Fibroblast of lung (primary cell): ENCODE results near the gene SLCO6A1. TPM values are rescaled to one million over a fixed set of nuclear protein-coding genes. Genes with fewer than 3 reads are reported as not detected.

Experiments used
- DNase-seq, 2 donors: peaks; one replicate each; pipeline versions ENCODE4 v3.0.0 to v3.0.0-alpha.2; 2010; ENCODE audit warnings: low read depth in 2 of 2
- H2AFZ ChIP-seq: 2 replicates; pipeline ENCODE4 v1.5.1; 2012; ENCODE audit warnings: low read length, control low read depth, inconsistent platforms
- H3K27ac ChIP-seq: 2 replicates; pipeline ENCODE4 v1.5.1; 2011; ENCODE audit warnings: low read length, control low read depth; ENCODE audit not compliant: insufficient read depth
- H3K27me3 ChIP-seq: 2 replicates; pipeline ENCODE4 v1.5.1; 2011; ENCODE audit warnings: mild to moderate bottlenecking, low read length; ENCODE audit not compliant: control insufficient read depth, insufficient read depth
- H3K36me3 ChIP-seq: 2 replicates; pipeline ENCODE4 v1.5.1; 2011; ENCODE audit warnings: low read length; ENCODE audit not compliant: control insufficient read depth, insufficient read depth
- H3K4me1 ChIP-seq: 2 replicates; pipeline ENCODE4 v1.5.1; 2011; ENCODE audit warnings: low read length; ENCODE audit not compliant: control insufficient read depth, insufficient read depth; ENCODE audit errors: extremely low read depth
- H3K4me2 ChIP-seq: 2 replicates; pipeline ENCODE4 v1.5.1; 2011; ENCODE audit warnings: low read length, control low read depth; ENCODE audit not compliant: insufficient read depth; ENCODE audit errors: extremely low read depth
- H3K4me3 ChIP-seq, 4 experiments: fragments of 200-600 bp in 1 of 4; sonication (generic) in 1 of 4; replicated peaks in 1 of 4; 2 replicates each; pipeline ENCODE4 v1.5.1; 2011 to 2016; ENCODE audit warnings: low read length in 4 of 4, low read depth in 3 of 4, mild to moderate bottlenecking in 3 of 4, control low read depth in 2 of 4, inconsistent platforms in 1 of 4, mixed read lengths in 1 of 4; ENCODE audit not compliant: insufficient read depth in 1 of 4; ENCODE audit errors: control extremely low read depth in 1 of 4
- H3K79me2 ChIP-seq: 2 replicates; pipeline ENCODE4 v1.5.1; 2012; ENCODE audit warnings: mild to moderate bottlenecking, low read length, inconsistent platforms; ENCODE audit not compliant: control insufficient read depth, insufficient read depth
- H3K9ac ChIP-seq: 2 replicates; pipeline ENCODE4 v1.5.1; 2011; ENCODE audit warnings: mild to moderate bottlenecking, low read length, control low read depth; ENCODE audit not compliant: insufficient read depth
- H3K9me3 ChIP-seq: 2 replicates; pipeline ENCODE4 v1.5.1; 2012; ENCODE audit warnings: low read depth, low read length; ENCODE audit not compliant: control insufficient read depth, insufficient read depth
- H4K20me1 ChIP-seq: 2 replicates; pipeline ENCODE4 v1.5.1; 2011; ENCODE audit warnings: low read length; ENCODE audit not compliant: control insufficient read depth, insufficient read depth; ENCODE audit errors: extremely low read depth
- CTCF ChIP-seq, 2 donors: IDR thresholded peaks in 1 of 2; conservative IDR thresholded peaks in 1 of 2; 1 replicate in 1 of 2; 2 replicates in 1 of 2; pipeline ENCODE4 v1.5.1; 2011 to 2012; ENCODE audit warnings: low read length in 2 of 2, control low read depth in 1 of 2, inconsistent platforms in 1 of 2, low read depth in 1 of 2, mild to moderate bottlenecking in 1 of 2
- EZH2 ChIP-seq: IDR thresholded peaks from 2 replicates; pipeline ENCODE4 v1.5.1; 2012; ENCODE audit warnings: low read length, control low read depth, mild to moderate bottlenecking; ENCODE audit errors: missing control alignments
- polyA plus RNA-seq, 2 donors: library from polyadenylated mRNA; depleted of rRNA in 1 of 2; stranded (reverse) in 1 of 2; unstranded in 1 of 2; fragments of >200 nt; gene quantifications; 2 replicates each; pipeline ENCODE4 v1.2.1, GENCODE V29; 2011 to 2012; ENCODE audit warnings: missing spikeins in 1 of 2
- total RNA-seq: library from RNA; depleted of rRNA; stranded (reverse); fragments of >200 nt; gene quantifications from 2 replicates; pipeline ENCODE4 v1.2.1, GENCODE V29; 2014

The SLCO6A1 gene
- total and polyA plus RNA-seq, 2 donors (not counting 1 experiment from before 2014, with no cell fraction given): not detected

- no peaks in the 10 kb centered on the region for H3K27me3 ChIP-seq
- H4K20me1 ChIP-seq: no peaks in the 10 kb centered on the region
- H3K79me2 ChIP-seq: no peaks in the 10 kb centered on the region
- no peak overlapping the region for H3K9ac ChIP-seq
- no peak overlapping the region for H2AFZ ChIP-seq
- no peak overlapping the region for H3K4me3 ChIP-seq
- TF ChIP-seq EZH2: no peak
- DNase-seq: no peak
- no peak overlapping the region for H3K27ac ChIP-seq
- H3K4me1 ChIP-seq: no peaks in the 10 kb centered on the region
- H3K4me2 ChIP-seq: no peak overlapping the region
- no peaks in the 10 kb centered on the region for H3K36me3 ChIP-seq
- H3K9me3 ChIP-seq: no peaks in the 10 kb centered on the region
Observed at GRCh38 chr5:102418531-102418930, 80.3 kb downstream of the SLCO6A1 start.

GRCh38 chr5:102414448-102414847 is 84.4 kb downstream of the SLCO6A1 start:
- Histone ChIP-seq H3K9me3 (no peaks in the 10 kb centered on the region), H3K27me3 (no peaks in the 10 kb centered on the region), H3K36me3 (no peaks in the 10 kb centered on the region), H3K27ac (no peak overlapping the region), H3K4me2 (no peak overlapping the region), H4K20me1 (no peaks in the 10 kb centered on the region), H3K79me2 (no peaks in the 10 kb centered on the region), H3K4me3 (no peak overlapping the region), H2AFZ (no peak overlapping the region), H3K9ac (no peak overlapping the region), H3K4me1 (no peaks in the 10 kb centered on the region)
- TF ChIP-seq CTCF (conservative IDR thresholded peaks at IDR 0.05 in 1 of 2, IDR thresholded peaks at IDR 0.05 in 1 of 2; ENCODE audit: low read depth in 1 of 2, low read length in 2 of 2): no peak
- TF ChIP-seq EZH2: no peak
- no peak for DNase-seq

- H3K4me1 ChIP-seq: no peaks in the 10 kb centered on the region
- no peak for TF ChIP-seq CTCF (conservative IDR thresholded peaks at IDR 0.05 in 1 of 2, IDR thresholded peaks at IDR 0.05 in 1 of 2; ENCODE audit: low read depth in 1 of 2, low read length in 2 of 2)
- TF ChIP-seq EZH2: no peak
- H3K4me3 ChIP-seq: no peak overlapping the region
- no peaks in the 10 kb centered on the region for H4K20me1 ChIP-seq
- H3K9ac ChIP-seq: no peak overlapping the region
- DNase-seq: no peak
- H3K27ac ChIP-seq: no peak overlapping the region
- H3K9me3 ChIP-seq: no peaks in the 10 kb centered on the region
- H3K36me3 ChIP-seq: no peaks in the 10 kb centered on the region
- H3K79me2 ChIP-seq: no peaks in the 10 kb centered on the region
- no peak overlapping the region for H2AFZ ChIP-seq
- no peaks in the 10 kb centered on the region for H3K27me3 ChIP-seq
- H3K4me2 ChIP-seq: no peak overlapping the region
Observed at GRCh38 chr5:102388235-102388634, 110.6 kb downstream of the SLCO6A1 start.
